GM18907 (cell line): ENCODE data around the gene CCDC188.
"Not testable (repeated sequence)": the region's sequence is repeated elsewhere in the genome, so short reads cannot be mapped to it uniquely, and the experiment has no call there.

Experiments
- ATAC-seq: cut with Tn5 transposase; IDR thresholded peaks from one replicate; pipeline ENCODE4 v1.9.1; 2021; ENCODE audit warnings: mild to moderate bottlenecking, moderate library complexity; ENCODE audit not compliant: unreplicated experiment

The CCDC188 gene

DNA sequence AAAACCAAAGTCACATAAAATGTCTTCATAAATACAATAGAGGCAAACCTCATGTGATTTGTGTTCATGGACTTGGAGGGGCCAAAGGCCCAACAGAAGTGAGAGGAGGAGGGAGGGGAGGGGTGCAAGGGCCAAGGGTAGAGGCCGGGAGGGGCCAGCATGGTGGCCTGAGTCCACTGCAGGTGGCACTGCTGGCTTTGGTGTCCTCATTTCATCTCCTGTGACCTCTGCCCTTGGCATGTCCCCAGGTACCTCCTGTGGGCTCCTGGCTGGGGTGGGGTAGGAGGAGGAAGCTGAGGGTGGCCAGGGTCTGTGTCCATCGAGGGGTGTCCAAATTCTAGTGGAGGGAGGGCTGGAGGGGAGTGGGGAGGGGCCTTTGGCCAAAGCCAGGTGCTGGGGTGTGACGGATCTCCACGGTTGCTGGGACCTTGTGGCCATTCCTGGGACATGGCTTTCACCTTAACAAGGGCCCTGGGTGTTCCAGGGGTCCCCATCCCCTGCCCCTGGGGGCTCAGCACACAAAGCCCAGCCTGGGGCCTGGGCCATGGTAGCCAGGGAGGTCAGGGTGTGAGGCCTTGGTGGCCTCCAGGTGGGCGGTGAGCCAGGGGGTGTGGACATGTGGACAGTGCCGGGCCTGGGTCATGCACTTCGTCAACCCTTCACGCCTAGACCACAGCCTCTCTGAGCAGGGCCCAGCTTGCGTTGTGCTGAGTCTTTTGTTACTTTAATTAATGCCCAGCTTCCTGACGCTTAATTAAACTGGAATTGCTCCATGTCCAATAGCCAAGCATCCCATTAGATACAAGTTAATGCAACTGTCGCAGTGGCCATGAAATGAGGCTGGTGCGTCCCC is 20.7 kb upstream of the CCDC188 start:
- no peak for ATAC-seq

DNA sequence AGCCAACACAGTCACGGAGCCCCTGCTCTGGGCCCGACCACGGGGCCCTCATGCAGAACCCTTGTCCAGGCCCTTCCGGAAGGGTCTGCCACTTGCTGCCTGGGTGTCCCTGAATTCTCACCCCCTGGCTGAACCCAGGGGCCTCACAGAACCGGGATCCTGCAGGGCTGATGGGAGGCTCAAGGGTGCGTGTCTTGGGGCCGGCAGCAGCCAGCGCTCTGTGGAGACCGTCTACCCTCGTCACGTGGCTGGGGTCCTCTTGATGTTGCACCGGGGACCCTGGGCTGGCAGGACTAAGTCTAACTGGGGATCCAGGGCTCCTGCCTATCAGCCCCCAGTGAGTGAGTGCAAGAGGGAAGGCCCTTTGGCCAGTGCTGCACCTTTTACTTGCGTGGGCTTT is 19.3 kb upstream of the CCDC188 start:
- no peak for ATAC-seq

DNA sequence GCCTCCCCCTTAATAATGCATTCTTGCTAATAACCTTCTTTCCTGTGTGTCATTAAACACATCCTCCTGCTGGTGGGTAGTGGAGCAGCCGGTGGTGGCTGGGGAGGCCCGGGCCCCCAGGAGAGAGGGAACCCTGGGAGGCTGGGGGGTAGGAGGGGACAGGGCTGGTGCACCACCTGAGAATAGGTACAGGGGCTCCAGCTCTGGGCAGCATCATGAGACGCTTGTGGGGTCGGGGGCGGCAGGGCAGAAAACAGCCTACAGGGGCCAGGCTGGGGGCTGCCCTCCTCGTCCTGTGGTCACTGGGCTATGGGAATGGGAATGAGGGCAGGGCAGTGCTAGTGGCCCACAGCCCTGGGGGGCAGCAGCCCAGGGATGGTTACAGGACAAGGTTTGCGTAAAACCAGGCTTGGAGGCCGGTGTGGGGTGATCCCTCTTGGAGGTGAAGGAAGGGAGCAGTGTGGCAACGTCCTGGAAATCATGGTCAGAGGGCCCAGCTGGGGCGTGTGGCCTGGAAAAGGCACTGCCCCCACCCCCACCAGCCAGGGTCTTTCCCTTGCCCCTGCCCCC is 18.5 kb upstream of the CCDC188 start:
- ATAC-seq: no peak

DNA sequence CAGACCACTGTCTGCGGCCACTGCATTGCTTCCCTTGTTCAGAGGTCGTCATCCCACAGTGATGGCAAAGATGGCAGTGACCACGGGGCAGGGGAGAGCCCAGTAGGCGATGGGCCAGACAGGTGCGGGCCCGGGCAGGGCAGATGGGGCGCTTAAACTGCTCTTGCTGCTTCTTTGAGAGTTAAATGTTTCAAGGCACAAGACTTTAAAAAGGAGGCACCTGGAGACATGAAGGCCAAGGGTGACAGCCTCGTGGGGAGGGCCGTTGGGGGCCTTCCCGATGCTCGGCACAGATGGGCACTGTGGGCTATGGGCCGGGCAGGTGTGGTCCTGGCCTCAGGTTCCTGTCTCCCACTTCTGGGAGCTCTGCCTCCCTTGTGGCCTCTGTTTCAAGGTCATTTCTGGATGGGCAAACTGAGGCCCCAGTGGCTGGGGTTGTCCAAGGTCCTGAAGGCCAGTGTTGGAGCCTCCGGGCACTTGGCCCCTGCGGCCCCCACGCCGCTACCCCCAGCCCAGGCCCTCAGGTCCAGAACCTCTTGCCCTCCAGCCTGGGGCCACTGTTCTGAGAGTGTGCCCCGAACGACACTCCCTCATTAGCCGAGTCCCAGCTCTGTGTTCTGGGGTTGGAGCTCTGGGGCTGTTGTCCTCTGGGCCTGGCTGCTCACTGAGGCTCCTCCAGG is 16.9 kb upstream of the CCDC188 start:
- no peak for ATAC-seq

DNA sequence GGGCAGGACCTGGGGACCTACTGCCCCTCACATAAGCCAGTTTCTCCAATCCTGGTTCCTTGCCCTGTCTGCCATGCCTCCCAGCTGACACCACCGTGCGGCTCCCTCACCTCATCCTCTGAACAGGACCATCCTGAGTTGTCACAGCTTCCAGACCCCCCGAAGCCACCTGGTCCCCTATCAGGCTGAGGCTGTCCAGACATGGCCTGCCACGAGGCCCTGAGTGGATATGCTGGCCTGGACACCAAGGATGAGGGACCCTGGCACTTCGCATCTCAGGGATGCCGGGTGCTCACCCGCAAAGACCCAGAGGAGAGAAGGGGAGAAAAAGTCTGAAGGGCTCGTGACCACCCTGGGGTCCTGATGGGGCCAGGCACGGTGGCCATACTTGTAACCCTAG is 15.8 kb upstream of the CCDC188 start:
- no peak for ATAC-seq

DNA sequence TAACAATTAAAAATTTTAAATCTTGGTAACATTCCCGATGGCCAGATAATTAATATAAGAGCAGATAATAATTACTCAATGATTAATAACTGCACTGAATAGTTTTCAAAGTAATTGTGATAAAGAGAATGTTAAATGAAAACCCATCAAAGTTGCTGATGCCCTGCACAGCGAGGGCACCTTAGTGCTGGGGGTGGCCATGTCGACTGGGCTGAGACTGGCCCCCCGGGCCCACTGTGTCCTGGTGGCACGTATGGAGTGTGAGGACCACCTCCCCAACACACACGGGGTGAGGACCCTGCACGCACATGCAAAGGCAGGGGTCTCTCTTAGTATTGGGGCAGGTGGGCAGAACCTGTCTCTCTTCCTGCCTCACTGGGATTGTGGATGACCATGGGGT is 15.1 kb upstream of the CCDC188 start:
- ATAC-seq: no peak

DNA sequence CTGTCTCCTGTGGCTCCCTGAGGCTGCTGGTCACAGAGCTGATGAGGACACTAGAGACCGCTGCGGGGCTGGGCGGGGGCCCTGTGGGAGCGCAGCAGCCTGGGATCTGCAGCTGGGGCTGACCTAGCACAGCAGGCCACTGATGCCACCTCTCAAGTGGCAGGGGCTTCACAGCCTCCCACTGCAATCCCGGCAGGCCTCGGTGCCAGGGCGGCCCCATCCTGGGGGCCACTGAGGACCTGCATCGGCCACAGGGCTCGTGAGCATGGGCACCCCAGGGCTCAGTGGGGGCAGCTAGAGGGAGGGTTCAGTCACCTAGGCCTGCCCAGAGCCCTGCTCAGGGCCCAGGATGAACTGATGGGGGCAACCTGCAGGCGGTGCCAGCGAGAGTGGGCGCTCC is 14.6 kb upstream of the CCDC188 start:
- ATAC-seq: no peak

DNA sequence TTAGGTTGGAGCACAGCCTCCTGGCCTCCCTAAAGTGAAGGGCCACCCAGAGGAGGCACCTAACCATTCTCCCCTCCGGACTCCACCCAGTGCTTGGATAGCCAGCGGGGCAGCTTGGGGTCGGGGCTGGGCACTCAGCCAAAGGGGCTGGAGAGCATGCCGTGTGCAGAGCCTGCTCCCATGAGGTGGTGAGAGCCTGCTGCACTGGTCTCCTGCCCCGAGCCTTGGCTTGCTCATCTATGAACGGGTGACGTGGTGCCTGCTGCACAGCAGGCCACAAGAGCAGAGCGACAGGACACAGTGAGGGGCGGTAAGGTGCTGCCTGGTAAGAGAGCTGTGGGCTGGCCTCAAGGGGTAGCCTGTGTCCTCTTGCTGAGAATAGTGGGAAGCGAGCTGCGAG is 14.0 kb upstream of the CCDC188 start:
- ATAC-seq: no peak

DNA sequence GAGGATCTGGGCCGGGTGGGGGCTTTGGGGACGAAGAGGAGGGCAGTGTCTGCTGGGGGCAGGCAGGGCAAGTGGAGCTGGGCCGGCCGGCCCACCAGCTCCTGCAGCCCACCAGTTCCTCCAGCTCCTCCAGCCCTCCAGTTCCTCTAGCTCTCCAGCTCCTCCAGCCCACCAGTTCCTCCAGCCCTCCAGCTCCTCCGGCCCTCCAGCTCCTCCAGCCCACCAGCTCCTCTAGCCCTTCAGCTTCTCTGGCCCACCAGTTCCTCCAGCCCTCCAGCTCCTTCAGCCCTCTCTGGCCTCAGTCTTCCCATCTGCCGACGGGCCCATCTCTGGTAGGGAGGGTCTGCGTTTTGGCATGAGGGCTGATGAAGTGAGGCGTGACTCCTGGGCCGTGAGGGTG is 9.2 kb upstream of the CCDC188 start:
- ATAC-seq: no peak

DNA sequence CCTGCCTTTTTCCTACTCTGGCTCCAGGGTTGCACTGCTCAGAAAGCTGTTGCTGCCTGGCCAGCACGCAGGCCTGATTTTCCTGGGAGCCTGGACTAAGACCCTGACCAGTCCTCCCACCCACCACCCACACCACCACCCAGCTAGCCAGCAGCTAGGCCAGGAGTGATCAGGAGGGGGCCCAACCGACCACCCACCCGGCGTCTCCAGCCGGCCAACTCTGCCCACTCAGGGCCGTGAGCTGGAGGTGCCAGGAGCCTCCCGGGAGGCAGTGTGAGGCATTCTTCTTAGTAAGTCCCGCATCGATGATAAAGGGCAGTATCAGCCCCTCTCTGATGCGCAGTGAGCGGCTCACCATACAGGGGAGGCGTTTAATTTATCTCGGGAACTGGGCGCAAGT is 8.7 kb upstream of the CCDC188 start:
- not testable (repeated sequence) for ATAC-seq

DNA sequence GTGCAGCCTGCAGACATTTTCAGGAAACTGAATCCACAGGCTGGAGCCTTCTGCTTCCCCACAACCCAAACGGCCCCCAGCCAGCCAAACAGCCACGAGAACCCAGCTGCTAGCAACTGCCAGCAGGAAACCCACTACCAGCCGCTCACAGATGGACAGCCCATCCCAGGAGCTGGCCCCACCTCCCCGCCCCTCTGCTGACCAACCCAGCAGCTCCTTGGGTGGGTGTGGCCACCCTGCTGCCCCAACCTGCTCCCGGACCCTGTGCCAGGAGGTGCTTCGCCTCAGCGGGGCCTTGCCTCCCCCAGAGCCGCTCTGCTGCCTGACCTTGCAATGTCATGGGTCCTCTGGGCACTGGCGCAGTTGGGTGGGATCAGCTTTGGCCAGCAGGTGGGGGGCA is 8.2 kb upstream of the CCDC188 start:
- ATAC-seq: no peak

DNA sequence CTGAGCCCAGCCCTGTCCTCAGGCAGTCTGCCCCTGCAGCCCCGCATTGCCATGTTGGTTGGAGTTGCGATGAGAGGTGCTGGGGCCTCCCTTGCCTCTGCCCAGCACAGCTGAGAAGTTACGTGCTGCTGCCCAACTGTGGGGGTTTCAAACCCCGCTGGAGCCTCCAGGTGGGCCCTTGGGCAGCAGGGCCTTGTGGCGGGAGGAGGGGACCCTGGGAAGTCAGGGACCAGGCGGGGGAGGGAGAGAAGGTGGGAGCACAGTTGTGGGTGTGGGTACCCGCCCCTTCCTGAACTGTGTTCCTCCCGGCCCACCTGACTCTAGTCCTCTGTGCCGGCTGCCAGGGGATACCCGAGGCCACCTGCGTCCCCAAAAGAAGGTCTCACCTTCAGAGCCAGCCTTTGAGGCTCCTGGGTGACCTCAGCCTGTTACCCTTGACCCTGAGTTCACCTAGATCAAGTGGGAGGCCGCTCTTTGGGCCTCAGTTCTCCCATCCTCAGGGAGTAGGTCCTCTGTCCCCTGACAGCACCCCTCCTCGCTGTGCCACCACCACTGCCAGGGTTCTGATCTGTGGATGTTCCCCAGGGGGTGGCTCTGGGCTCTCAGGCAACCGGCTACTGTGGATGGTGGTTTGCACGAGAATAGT is 7.7 kb upstream of the CCDC188 start:
- ATAC-seq: no peak

DNA sequence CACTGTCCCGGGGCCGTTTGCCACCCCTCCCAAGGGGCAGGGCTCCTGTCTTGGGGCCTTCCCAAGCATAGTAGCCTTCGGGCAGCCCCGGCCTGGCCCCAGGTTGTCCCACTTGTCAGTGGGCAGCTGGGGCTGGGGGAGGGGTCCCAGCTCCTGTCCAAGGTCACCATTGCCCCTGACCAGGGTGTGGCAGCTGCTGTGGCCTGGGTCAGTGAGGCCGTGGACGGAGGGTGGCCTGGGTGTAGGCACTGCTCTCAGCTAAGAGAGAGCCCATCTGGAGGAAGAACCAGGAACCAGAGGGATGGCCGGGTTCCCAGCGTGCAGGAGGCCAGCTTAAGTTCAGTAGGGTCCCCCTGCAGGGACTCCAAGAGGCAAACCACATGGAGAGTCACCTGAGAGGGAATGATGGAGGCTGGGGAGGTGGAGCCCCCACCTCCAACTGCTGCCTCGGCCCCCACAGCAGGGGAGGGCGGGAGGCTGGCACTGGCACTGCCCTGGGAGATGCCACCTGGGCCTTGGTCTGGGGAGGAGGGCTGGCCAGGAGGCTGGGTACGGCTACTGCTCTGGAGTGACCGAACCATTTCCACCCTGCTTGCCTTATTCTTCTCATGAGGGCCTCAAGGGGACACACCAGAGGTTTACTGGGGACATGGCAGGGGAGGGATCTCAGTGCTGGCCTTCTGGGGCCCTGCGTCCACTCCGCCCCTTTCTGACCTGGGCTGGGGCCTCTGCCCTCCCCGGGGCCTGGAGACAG is 6.8 kb upstream of the CCDC188 start:
- ATAC-seq: no peak

DNA sequence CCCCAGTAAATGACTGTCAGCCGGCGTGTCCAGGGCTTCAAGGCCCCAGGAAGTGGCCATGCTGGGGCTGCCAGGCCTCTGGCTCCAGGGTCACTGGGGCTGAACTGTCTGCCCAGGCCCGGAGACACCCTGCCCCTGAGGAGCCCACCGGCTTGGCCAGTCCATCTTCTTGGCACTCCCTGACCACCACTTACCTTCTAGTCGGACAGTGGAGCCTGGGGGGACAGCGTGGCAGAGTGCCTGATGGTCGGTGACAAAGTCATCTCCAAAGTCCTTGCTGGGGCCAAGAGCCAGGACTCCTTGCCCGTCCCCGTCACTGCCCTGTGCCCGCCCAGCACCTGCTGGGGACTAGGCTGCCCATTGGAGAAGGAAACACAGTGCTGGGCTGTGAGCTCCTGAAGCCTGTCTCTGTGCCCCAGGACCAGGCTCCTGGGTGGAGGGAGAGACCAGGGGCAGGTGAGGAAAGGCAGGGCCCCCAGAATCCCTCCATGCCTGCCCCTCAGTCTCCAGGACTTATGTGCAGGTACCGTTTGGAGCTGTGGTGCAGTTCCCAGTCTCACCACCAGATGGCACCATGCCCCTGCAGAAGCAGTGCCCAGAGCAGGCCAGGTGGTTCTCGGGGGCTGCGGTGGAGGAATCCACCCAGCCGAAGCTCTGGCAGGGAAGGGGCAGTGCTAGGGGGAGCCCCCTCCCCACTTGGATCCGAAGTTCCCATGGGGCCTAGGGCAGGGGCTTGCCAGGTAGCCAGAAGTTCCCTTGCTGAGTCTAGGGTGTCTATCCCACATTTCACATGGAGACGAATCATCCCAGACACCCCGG is 6.0 kb upstream of the CCDC188 start:
- no peak for ATAC-seq

DNA sequence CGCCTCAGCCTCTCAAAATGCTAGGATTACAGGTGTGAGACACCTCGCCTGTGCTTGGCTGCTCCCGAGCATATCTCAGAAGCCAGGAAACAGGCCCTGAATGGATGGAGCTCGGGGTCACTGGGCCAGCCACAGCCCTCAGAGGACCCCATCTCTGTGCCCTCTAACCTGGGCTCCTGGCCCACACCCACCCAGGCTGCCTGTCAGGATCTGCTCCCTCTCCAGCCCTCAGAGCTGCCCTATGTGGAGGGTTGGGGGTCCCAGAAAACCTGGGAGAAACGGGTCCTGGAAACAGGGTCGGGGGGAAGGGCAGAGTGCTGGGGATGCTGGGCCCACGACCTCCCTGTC is 5.2 kb upstream of the CCDC188 start:
- no peak for ATAC-seq

DNA sequence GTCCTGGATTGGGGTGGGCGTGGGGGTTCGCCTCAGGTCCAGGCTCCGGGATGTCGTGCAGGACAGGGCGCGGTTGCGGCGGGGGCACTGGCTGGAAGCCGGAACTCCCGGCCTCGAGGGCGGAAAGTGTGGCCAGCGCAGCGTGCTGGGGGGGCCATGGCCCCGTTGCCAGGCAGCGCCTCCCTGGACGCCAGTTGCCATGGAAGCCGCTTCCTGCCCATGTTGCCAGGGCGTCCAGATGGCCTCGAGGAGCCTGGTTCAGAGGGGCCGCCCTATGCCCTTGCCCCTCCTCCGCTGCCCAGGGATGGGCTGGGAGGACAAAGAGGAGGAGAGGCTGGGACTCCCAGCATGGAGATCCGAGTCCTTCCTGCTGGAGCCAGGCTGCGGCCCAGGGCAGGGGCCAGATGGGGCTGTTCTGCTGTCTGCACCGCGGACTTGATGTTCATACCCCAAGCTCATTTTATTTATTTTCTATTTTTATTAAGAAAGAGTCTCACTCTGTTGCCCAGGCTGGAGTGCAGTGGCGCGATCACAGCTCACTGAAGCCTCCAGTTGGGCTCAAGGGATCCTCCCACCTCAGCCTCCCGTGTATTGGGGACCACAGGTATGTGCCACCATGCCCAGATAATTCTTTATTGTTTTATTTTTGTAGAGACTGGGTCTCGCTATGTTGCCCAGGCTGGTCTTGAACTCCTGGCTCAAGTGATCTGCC is 4.6 kb upstream of the CCDC188 start:
- ATAC-seq: no peak

DNA sequence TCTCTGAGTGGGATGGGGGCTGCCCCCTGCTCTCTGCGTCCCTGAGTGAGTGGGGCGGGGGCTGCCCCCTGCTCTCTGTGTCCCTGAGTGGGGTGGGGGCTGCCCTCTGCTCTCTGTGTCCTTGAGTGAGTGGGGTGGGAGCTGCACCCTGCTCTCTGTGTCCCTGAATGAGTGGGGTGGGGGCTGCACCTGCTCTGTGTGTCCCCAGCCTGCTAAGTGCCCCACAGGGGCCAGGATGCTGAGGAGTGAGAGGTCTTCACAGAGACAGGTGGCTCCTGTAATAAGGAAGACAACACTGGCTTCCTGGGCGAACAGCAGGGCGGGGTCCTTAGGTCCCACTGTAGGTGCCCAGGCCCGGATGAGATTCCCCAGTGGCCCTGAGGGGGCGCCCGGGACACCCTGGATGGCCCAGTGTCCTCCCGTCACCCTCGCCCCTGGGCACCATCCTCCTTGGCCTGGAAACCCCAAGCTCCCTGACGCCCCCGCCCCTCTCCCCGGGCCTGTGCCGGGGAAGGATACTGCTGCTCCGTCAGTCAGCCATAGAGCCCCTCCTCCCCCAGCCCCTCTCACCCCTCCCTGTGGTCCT is 3.8 kb upstream of the CCDC188 start:
- ATAC-seq: no peak

DNA sequence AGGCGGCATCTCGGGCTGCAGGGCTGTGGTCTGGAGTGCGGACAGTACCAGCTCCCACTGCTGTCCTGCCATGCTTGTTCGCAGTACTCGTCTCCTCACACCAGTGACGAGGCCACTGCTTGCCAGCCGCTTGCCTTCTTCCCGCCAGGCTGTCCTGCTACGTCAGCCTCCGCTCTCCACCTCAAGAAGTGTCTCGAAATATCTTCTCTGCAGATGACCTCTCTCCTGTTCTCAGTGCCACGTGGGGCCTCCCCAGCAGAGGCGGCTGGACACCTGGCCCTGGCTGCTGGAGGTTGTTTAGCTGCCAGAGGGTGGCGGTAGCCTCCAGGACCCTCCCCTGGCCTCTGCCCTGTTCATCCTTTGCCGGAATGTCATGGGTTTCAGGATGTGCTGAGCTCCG is 3.1 kb upstream of the CCDC188 start:
- no peak for ATAC-seq

DNA sequence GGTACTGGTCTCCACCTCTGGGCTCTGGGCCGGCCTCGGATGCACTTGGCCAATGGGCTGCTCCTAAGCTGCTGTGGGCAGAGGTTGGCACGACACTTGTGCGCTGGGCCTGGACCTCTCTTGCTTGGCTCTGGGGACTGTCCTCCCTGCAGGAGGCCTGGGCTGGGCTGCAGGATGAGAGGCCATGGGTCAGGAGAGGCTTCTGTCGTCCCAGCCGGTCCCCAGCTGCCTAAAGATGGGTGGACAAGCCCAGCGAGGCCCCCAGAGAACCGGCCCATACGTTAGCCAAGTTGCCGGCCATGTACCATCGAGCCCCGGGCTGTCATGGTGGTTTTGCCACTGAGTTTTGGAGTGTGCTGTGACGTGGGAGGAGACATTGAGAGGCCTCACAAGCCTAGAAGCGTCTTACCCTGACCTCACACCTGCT is 1.6 kb upstream of the CCDC188 start:
- ATAC-seq: no peak
